Panc1 (cell line): ENCODE measurements around the gene TTBK1. TPM values are rescaled to one million over a fixed set of nuclear protein-coding genes. Genes with fewer than 3 reads are reported as not detected.

Source experiments
- ATAC-seq: fragments of 200-7000 bp; cut with Tn5 transposase; 2 replicates; pipeline ENCODE4 v1.9.1; 2020; ENCODE audit warnings: mild to moderate bottlenecking, moderate library complexity
- BruUV-seq: library from RNA; stranded (reverse); fragments of 400-500 nt; replicated peaks from 2 replicates; lab custom pipeline; 2021; lab: Mats Ljungman, UMichigan
- CTCF ChIA-PET: fragments of 300-600 bp; sonication (Branson Sonifier 250); formaldehyde crosslinking; loops from one replicate; lab custom pipeline; 2022; ENCODE audit warnings: antibody characterized with exemption; lab: Charles Lee
- POLR2A ChIA-PET: fragments of 300-600 bp; sonication (Branson Sonifier 250); formaldehyde crosslinking; loops from one replicate; lab custom pipeline; 2022; ENCODE audit warnings: antibody characterized with exemption; lab: Charles Lee
- DNase-seq: peaks from one replicate; pipeline ENCODE4 v3.0.0-alpha.2; 2010; ENCODE audit warnings: low read depth, low spot score
- H3K27ac ChIP-seq: 2 replicates; pipeline ENCODE4 v1.5.1; 2011; ENCODE audit warnings: mild to moderate bottlenecking, low read length, inconsistent platforms
- H3K27me3 ChIP-seq: fragments of 200-500 bp; sonication (Bioruptor generic); 2 replicates; pipeline ENCODE4 v1.6.0; 2014; ENCODE audit warnings: low read length, inconsistent platforms; ENCODE audit not compliant: control insufficient read depth, insufficient read depth
- H3K36me3 ChIP-seq: fragments of 200-500 bp; sonication (Bioruptor generic); 2 replicates; pipeline ENCODE4 v1.5.1; 2014; ENCODE audit warnings: inconsistent platforms, mild to moderate bottlenecking, low read length, moderate library complexity; ENCODE audit not compliant: control insufficient read depth, insufficient read depth
- H3K4me1 ChIP-seq: 2 replicates; pipeline ENCODE4 v1.5.1; 2011; ENCODE audit warnings: inconsistent platforms, mild to moderate bottlenecking, low read length, moderate library complexity; ENCODE audit not compliant: control insufficient read depth, insufficient read depth
- H3K4me3 ChIP-seq, 2 experiments: 2 replicates each; pipeline ENCODE4 v1.5.1; 2011 to 2012; ENCODE audit warnings: low read depth in 2 of 2, low read length in 2 of 2, mild to moderate bottlenecking in 2 of 2, inconsistent platforms in 1 of 2, moderate library complexity in 1 of 2
- H3K9me3 ChIP-seq: fragments of 200-500 bp; sonication (Bioruptor generic); 2 replicates; pipeline ENCODE4 v1.5.1; 2014; ENCODE audit warnings: low read depth, mild to moderate bottlenecking, inconsistent platforms, low read length, moderate library complexity; ENCODE audit not compliant: control insufficient read depth, insufficient read depth
- POLR2AphosphoS5 ChIP-seq: IDR thresholded peaks from 2 replicates; pipeline ENCODE4 v1.6.1; 2012; ENCODE audit warnings: mild to moderate bottlenecking, low read depth, low read length, moderate library complexity
- SIN3A ChIP-seq: IDR thresholded peaks from 2 replicates; pipeline ENCODE4 v1.6.1; 2012; ENCODE audit warnings: low read depth, mild to moderate bottlenecking, low read length, moderate library complexity, borderline replicate concordance; ENCODE audit not compliant: insufficient read depth
- TCF7L2 ChIP-seq: IDR thresholded peaks from 2 replicates; pipeline ENCODE4 v1.6.1; 2011; ENCODE audit warnings: mild to moderate bottlenecking, low read depth, low read length, inconsistent platforms
- in situ Hi-C: cut with HindIII; loops from 2 replicates; pipeline ENCODE4 v1.10.0; 2016; ENCODE audit warnings: low sequenced_read_pairs, low pct_unique_long_range_greater_than_20kb
- intact Hi-C: fragments of 100-400 bp; cut with micrococcal nuclease; formaldehyde crosslinking; loops from one replicate; pipeline ENCODE4 v1.10.0; 2022; ENCODE audit not compliant: unreplicated experiment
- total RNA-seq: library from RNA; stranded (reverse); gene quantifications from one replicate; pipeline ENCODE4 v1.2.1, GENCODE V29; 2021; ENCODE audit not compliant: unreplicated experiment
- TF ChIP-seq, protein P1 (sequence below): fragments of 450-650 bp; IDR thresholded peaks from 2 replicates; pipeline ENCODE4 v1.5.1; 2017; ENCODE audit warnings: mild to moderate bottlenecking
- TF ChIP-seq, protein P2 (sequence below), 2 experiments: IDR thresholded peaks; 2 replicates each; pipeline ENCODE4 v1.6.1; 2011 to 2012; ENCODE audit warnings: low read depth in 2 of 2, control low read depth in 1 of 2, low read length in 1 of 2, mild to moderate bottlenecking in 1 of 2, moderate library complexity in 1 of 2; ENCODE audit not compliant: insufficient read depth in 1 of 2

The TTBK1 gene
- total RNA-seq, 1 experiment from 2014 or later: 0.10 TPM

DNA sequence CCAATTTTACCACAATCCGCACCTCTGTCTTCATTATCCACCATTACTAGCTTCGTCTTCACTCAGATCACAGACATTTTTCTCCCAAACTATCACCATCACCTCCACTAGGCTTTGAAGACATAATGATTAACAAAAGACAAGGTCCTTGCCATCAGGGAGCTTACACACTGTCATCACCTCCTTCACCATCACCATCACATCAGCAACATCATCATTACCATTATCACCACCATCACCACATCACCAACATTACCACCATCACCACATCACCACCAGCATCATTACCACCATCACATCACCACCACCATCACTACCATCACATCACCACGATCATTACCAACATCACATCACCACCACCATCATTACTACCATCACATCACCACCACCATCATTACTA, 50.4 kb downstream of the TTBK1 start:
- intact Hi-C loops: no loop called here
- no TSS peak for BruUV-seq
- DNase-seq (no peak), ATAC-seq (no peak)
- POLR2A ChIA-PET: no interaction called here
- Histone ChIP-seq H3K4me3 (no peak overlapping the region), H3K9me3 (no peaks in the 10 kb centered on the region), H3K27me3 (no peaks in the 10 kb centered on the region), H3K36me3 (no peaks in the 10 kb centered on the region), H3K4me1 (no peaks in the 10 kb centered on the region), H3K27ac (no peak overlapping the region)
- in situ Hi-C loops: no loop called here
- TF ChIP-seq SIN3A (no peak), TCF7L2 (no peak)
- TF ChIP-seq, protein P1, sequence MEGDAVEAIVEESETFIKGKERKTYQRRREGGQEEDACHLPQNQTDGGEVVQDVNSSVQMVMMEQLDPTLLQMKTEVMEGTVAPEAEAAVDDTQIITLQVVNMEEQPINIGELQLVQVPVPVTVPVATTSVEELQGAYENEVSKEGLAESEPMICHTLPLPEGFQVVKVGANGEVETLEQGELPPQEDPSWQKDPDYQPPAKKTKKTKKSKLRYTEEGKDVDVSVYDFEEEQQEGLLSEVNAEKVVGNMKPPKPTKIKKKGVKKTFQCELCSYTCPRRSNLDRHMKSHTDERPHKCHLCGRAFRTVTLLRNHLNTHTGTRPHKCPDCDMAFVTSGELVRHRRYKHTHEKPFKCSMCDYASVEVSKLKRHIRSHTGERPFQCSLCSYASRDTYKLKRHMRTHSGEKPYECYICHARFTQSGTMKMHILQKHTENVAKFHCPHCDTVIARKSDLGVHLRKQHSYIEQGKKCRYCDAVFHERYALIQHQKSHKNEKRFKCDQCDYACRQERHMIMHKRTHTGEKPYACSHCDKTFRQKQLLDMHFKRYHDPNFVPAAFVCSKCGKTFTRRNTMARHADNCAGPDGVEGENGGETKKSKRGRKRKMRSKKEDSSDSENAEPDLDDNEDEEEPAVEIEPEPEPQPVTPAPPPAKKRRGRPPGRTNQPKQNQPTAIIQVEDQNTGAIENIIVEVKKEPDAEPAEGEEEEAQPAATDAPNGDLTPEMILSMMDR: no peak
- CTCF ChIA-PET: no interaction called here

DNA sequence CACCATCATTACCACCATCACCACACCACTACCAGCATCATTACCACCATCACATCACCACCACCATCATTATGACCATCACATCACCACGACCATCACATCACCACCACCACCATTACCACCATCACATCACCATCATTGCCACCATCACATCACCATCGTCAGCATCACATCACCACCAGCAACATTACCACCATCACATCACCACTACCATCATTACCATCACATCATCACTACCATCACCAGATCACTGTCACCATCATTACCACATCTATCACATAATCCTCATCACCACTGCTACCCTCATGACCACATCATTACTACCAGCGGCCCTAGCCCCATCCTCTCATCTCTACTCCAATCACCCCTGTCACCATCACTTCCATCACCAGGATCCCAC, 51.3 kb downstream of the TTBK1 start:
- Histone ChIP-seq H3K4me1 (no peaks in the 10 kb centered on the region), H3K27ac (no peak overlapping the region), H3K27me3 (no peaks in the 10 kb centered on the region), H3K9me3 (no peaks in the 10 kb centered on the region), H3K4me3 (no peak overlapping the region), H3K36me3 (no peaks in the 10 kb centered on the region)
- DNase-seq: no peak
- intact Hi-C loops (no loop called here), in situ Hi-C loops (no loop called here)
- no TSS peak for BruUV-seq
- no peak for ATAC-seq
- ChIA-PET POLR2A (no interaction called here), CTCF (no interaction called here)
- TF ChIP-seq, protein P1: no peak
- TF ChIP-seq, protein P2, sequence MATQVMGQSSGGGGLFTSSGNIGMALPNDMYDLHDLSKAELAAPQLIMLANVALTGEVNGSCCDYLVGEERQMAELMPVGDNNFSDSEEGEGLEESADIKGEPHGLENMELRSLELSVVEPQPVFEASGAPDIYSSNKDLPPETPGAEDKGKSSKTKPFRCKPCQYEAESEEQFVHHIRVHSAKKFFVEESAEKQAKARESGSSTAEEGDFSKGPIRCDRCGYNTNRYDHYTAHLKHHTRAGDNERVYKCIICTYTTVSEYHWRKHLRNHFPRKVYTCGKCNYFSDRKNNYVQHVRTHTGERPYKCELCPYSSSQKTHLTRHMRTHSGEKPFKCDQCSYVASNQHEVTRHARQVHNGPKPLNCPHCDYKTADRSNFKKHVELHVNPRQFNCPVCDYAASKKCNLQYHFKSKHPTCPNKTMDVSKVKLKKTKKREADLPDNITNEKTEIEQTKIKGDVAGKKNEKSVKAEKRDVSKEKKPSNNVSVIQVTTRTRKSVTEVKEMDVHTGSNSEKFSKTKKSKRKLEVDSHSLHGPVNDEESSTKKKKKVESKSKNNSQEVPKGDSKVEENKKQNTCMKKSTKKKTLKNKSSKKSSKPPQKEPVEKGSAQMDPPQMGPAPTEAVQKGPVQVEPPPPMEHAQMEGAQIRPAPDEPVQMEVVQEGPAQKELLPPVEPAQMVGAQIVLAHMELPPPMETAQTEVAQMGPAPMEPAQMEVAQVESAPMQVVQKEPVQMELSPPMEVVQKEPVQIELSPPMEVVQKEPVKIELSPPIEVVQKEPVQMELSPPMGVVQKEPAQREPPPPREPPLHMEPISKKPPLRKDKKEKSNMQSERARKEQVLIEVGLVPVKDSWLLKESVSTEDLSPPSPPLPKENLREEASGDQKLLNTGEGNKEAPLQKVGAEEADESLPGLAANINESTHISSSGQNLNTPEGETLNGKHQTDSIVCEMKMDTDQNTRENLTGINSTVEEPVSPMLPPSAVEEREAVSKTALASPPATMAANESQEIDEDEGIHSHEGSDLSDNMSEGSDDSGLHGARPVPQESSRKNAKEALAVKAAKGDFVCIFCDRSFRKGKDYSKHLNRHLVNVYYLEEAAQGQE (IDR thresholded peaks at IDR 0.05; ENCODE audit: insufficient read depth in 1 of 2, low read depth in 2 of 2, low read length in 1 of 2): no peak
- no peak for TF ChIP-seq POLR2AphosphoS5
- no peak for TF ChIP-seq SIN3A
- no peak for TF ChIP-seq TCF7L2
